A204.1 (cell line): Measurements from ENCODE around the gene HLF.

ENCODE experiments used
- FAIRE-seq: peaks from 2 replicates; lab custom pipeline; 2012; peaks lifted over from hg19 to GRCh38; lab: Jason Lieb, UNC

The HLF gene

GRCh38 chr17:55275894-55276804 is 11.4 kb downstream of the HLF start:
- FAIRE-seq, result no peak

GRCh38 chr17:55278173-55278961 is 13.6 kb downstream of the HLF start:
- no peak for FAIRE-seq

- no peak for FAIRE-seq
Measured at GRCh38 chr17:55279203-55279602, 14.4 kb downstream of the HLF start.

- no peak for FAIRE-seq
Measured at GRCh38 chr17:55279788-55280187, 15.0 kb downstream of the HLF start.

GRCh38 chr17:55280212-55280611 is 15.5 kb downstream of the HLF start:
- no peak for FAIRE-seq

GRCh38 chr17:55281649-55282378 is 17.1 kb downstream of the HLF start:
- FAIRE-seq, result no peak

- FAIRE-seq, result no peak
Measured at GRCh38 chr17:55282379-55282702, 17.6 kb downstream of the HLF start.

GRCh38 chr17:55282741-55283140 is 18.0 kb downstream of the HLF start:
- no peak for FAIRE-seq

GRCh38 chr17:55283256-55283965 is 18.7 kb downstream of the HLF start:
- FAIRE-seq, result no peak

GRCh38 chr17:55284001-55284884 is 19.5 kb downstream of the HLF start:
- no peak for FAIRE-seq

- no peak for FAIRE-seq
Measured at GRCh38 chr17:55284944-55285339, 20.2 kb downstream of the HLF start.

GRCh38 chr17:55285340-55286301 is 20.9 kb downstream of the HLF start:
- FAIRE-seq, result no peak

- FAIRE-seq, result no peak
Measured at GRCh38 chr17:55286681-55287589, 22.2 kb downstream of the HLF start.

- no peak for FAIRE-seq
Measured at GRCh38 chr17:55288356-55289105, 23.8 kb downstream of the HLF start.

- FAIRE-seq, result no peak
Measured at GRCh38 chr17:55289106-55289446, 24.3 kb downstream of the HLF start.

GRCh38 chr17:55289978-55290377 is 25.2 kb downstream of the HLF start:
- FAIRE-seq, result no peak

GRCh38 chr17:55290492-55291113 is 25.8 kb downstream of the HLF start:
- no peak for FAIRE-seq

- FAIRE-seq, result no peak
Measured at GRCh38 chr17:55291114-55291507, 26.4 kb downstream of the HLF start.
